ENCODE results near the gene ACYP2. TPM values are rescaled to one million over a fixed set of nuclear protein-coding genes. Genes with fewer than 3 reads are reported as not detected.

Gene ACYP2
- total RNA-seq, 6 experiments from 2014 or later: 8.6 to 15.8 (median 9.8) TPM

GRCh38 chr2:54164106-54164505 lies 48.7 kb downstream of the ACYP2 start:
- Mint-ChIP-seq H3K4me3 (no peak overlapping the region), H3K4me1 (ENCODE audit: low read depth) (peaks cover 18% of the 10 kb centered on the region), H3K27me3 (ENCODE audit: insufficient read depth) (no peaks in the 10 kb centered on the region), H3K9me3 (no peaks in the 10 kb centered on the region), H3K36me3 (ENCODE audit: low read depth) (no peaks in the 10 kb centered on the region), H3K27ac (no peak overlapping the region)
- no peak for DNase-seq
- no peak for TF ChIP-seq CTCF (IDR thresholded peaks at IDR 0.05)

GRCh38 chr2:54166121-54166773 lies 50.8 kb downstream of the ACYP2 start:
- Mint-ChIP-seq H3K4me3 (no peak overlapping the region), H3K36me3 (ENCODE audit: low read depth) (no peaks in the 10 kb centered on the region), H3K4me1 (ENCODE audit: low read depth) (peaks cover 18% of the 10 kb centered on the region), H3K27me3 (ENCODE audit: insufficient read depth) (no peaks in the 10 kb centered on the region; the same call in 1 of the 2 replicates), H3K27ac (no peak overlapping the region), H3K9me3 (no peaks in the 10 kb centered on the region)
- DNase-seq: no peak
- TF ChIP-seq CTCF (IDR thresholded peaks at IDR 0.05): no peak

GRCh38 chr2:54176577-54176976 lies 61.2 kb downstream of the ACYP2 start:
- Mint-ChIP-seq H3K9me3 (no peaks in the 10 kb centered on the region), H3K4me3 (no peak overlapping the region), H3K27me3 (ENCODE audit: insufficient read depth) (peaks cover 3% of the 10 kb centered on the region), H3K36me3 (ENCODE audit: low read depth) (no peaks in the 10 kb centered on the region), H3K4me1 (ENCODE audit: low read depth) (no peaks in the 10 kb centered on the region), H3K27ac (no peak overlapping the region)
- DNase-seq: peak; percentile 48
- peak; percentile 72 for TF ChIP-seq CTCF (IDR thresholded peaks at IDR 0.05)

GRCh38 chr2:54183281-54183680 lies 67.9 kb downstream of the ACYP2 start:
- Mint-ChIP-seq H3K4me3 (no peak overlapping the region), H3K9me3 (no peaks in the 10 kb centered on the region), H3K27ac (no peak overlapping the region), H3K4me1 (ENCODE audit: low read depth) (no peaks in the 10 kb centered on the region), H3K36me3 (ENCODE audit: low read depth) (no peaks in the 10 kb centered on the region), H3K27me3 (ENCODE audit: insufficient read depth) (no peaks in the 10 kb centered on the region; the same call in 1 of the 2 replicates)
- DNase-seq: no peak
- TF ChIP-seq CTCF (IDR thresholded peaks at IDR 0.05): no peak

- Mint-ChIP-seq H3K9me3 (no peaks in the 10 kb centered on the region), H3K4me3 (no peak overlapping the region), H3K27me3 (ENCODE audit: insufficient read depth) (no peaks in the 10 kb centered on the region; the same call in 1 of the 2 replicates)
Measured at GRCh38 chr2:54183972-54184371, 68.6 kb downstream of the ACYP2 start.

More at GRCh38 chr2:54183972-54184371, 68.6 kb downstream of the ACYP2 start:
- no peak for TF ChIP-seq CTCF (IDR thresholded peaks at IDR 0.05)
- no peak overlapping the region for H3K27ac Mint-ChIP-seq
- no peaks in the 10 kb centered on the region for H3K4me1 Mint-ChIP-seq (ENCODE audit: low read depth)
- no peaks in the 10 kb centered on the region for H3K36me3 Mint-ChIP-seq (ENCODE audit: low read depth)
- no peak for DNase-seq

Data from HFFc6 (cell line).